SH-SY5Y (cell line): ENCODE data around the gene BMPR1A.

ENCODE experiments used
- GATA2 ChIP-seq: IDR thresholded peaks from 2 replicates; pipeline ENCODE4 v1.6.1; 2011; ENCODE audit warnings: mild to moderate bottlenecking, low read depth, low read length
- GATA3 ChIP-seq: IDR thresholded peaks from 2 replicates; pipeline ENCODE4 v1.6.1; 2011; ENCODE audit warnings: low read depth, mild to moderate bottlenecking, low read length, moderate library complexity

DNA sequence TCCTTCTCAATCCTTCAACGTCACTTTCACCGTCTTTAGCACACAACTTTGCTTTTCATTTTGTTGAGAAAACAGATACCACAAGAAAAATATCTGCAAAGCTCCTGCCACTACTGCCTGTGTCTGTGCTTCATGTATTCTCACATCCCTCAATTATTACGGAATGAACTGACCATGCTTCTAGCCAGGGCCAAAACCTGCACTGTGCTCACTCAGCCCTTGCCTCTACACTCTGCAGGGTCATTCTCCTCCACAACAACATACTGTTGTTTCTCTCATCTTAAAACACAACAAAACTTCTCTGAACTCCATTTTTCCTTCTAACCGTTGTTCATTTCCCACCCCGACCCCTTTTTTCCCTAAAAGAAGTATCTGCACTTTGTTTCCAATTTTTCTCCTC is 29.5 kb downstream of the BMPR1A start:
- TF ChIP-seq GATA2 = no peak
- TF ChIP-seq GATA3 = no peak
